HL-60 (cell line): ENCODE measurements around the gene TMEM240.

ENCODE experiments used
- DNase-seq, 2 experiments: peaks; one replicate each; pipeline ENCODE4 v3.0.0-alpha.2; 2010 to 2020; ENCODE audit warnings: low read depth in 1 of 2, low spot score in 1 of 2
- H3K27ac ChIP-seq: fragments of 250-450 bp; sonication (Bioruptor Pico); replicated peaks from 2 replicates; pipeline ENCODE4 v1.5.1; 2020; ENCODE audit warnings: mild to moderate bottlenecking, moderate library complexity
- H3K27me3 ChIP-seq: fragments of 250-450 bp; sonication (Bioruptor Pico); 2 replicates; pipeline ENCODE4 v1.5.1; 2021; ENCODE audit warnings: mild to moderate bottlenecking, moderate library complexity; ENCODE audit not compliant: insufficient read depth, poor library complexity, severe bottlenecking
- H3K4me3 ChIP-seq: replicated peaks from 2 replicates; pipeline ENCODE4 v1.5.1; 2011; ENCODE audit warnings: mild to moderate bottlenecking, control low read depth, low read length; ENCODE audit not compliant: insufficient read depth
- CTCF ChIP-seq: IDR thresholded peaks from one replicate; pipeline ENCODE4 v1.5.1; 2011; ENCODE audit warnings: low read length, control low read depth, inconsistent platforms; ENCODE audit not compliant: insufficient read depth
- GABPA ChIP-seq: IDR thresholded peaks from 2 replicates; pipeline ENCODE4 v1.6.1; 2012; ENCODE audit warnings: low read depth
- POLR2AphosphoS5 ChIP-seq: IDR thresholded peaks from 2 replicates; pipeline ENCODE4 v1.6.1; 2012; ENCODE audit warnings: low read depth
- REST ChIP-seq: IDR thresholded peaks from 2 replicates; pipeline ENCODE4 v1.6.1; 2012; ENCODE audit warnings: low read depth; ENCODE audit not compliant: insufficient replicate concordance
- SPI1 ChIP-seq: IDR thresholded peaks from 2 replicates; pipeline ENCODE4 v1.6.1; 2012; ENCODE audit warnings: low read depth, mild to moderate bottlenecking, borderline replicate concordance

TMEM240 gene

GRCh38 chr1:1543706-1544099 is 3.3 kb upstream of the TMEM240 start:
- TF ChIP-seq SPI1 = no peak
- TF ChIP-seq CTCF = no peak
- no peak; the same call in 1 of the 2 replicates for TF ChIP-seq POLR2AphosphoS5
- no peak for TF ChIP-seq GABPA
- TF ChIP-seq REST = no peak
- Histone ChIP-seq H3K27me3 (no peaks in the 10 kb centered on the region), H3K27ac (no peak overlapping the region), H3K4me3 (no peak overlapping the region)
- DNase-seq = no peak

- no peak for DNase-seq
- H3K4me3 ChIP-seq = no peak overlapping the region
- peak; percentile 3; the same call in 1 of the 2 replicates for TF ChIP-seq POLR2AphosphoS5
- TF ChIP-seq REST = no peak
- H3K27ac ChIP-seq = no peak overlapping the region
- no peaks in the 10 kb centered on the region for H3K27me3 ChIP-seq
Measured at GRCh38 chr1:1542766-1543705, 2.6 kb upstream of the TMEM240 start.

GRCh38 chr1:1541956-1542765 is 1.7 kb upstream of the TMEM240 start:
- TF ChIP-seq CTCF (no peak), SPI1 (no peak)
- no peak overlapping the region for H3K27ac ChIP-seq

GRCh38 chr1:1540818-1541628 is 599 bp upstream of the TMEM240 start:
- Histone ChIP-seq H3K27ac (no peak overlapping the region), H3K4me3 (no peak overlapping the region)

More at GRCh38 chr1:1541956-1542765, 1.7 kb upstream of the TMEM240 start:
- no peaks in the 10 kb centered on the region for H3K27me3 ChIP-seq
- H3K4me3 ChIP-seq = no peak overlapping the region
- no peak for DNase-seq

More at GRCh38 chr1:1540818-1541628, 599 bp upstream of the TMEM240 start:
- H3K27me3 ChIP-seq = no peaks in the 10 kb centered on the region
- no peak for TF ChIP-seq REST
- peak; percentile 30; the same call in 1 of the 2 replicates for TF ChIP-seq POLR2AphosphoS5
- DNase-seq = no peak
